Left ventricle myocardium superior (tissue), 1 donor: ENCODE results near the gene MIAT. TPM values are rescaled to one million over a fixed set of nuclear protein-coding genes. Genes with fewer than 3 reads are reported as not detected.

Experiments
- ATAC-seq: fragments of 200-7000 bp; cut with Tn5 transposase; one replicate; pipeline ENCODE4 v1.9.1; 2020; ENCODE audit warnings: mild to moderate bottlenecking, moderate library complexity
- DNase-seq: peaks from one replicate; pipeline ENCODE4 v3.0.0-alpha.2; 2020
- intact Hi-C: fragments of 100-400 bp; cut with micrococcal nuclease; formaldehyde crosslinking; loops from one replicate; pipeline ENCODE4 v1.11.0; 2022
- total RNA-seq: library from RNA; stranded (reverse); fragmentation: NEBNext Ultra II Directional; extraction: Animal tissue kit (Norgen Biotek cat#: 25700); gene quantifications from one replicate; pipeline ENCODE4 v1.2.1, GENCODE V29; 2021
- donor health status: DM: no; HTN: yes; CAD: no; lungs with severe emphysema.

The MIAT gene
- total RNA-seq, 1 donor from 2014 or later = 1.9 TPM

GRCh38 chr22:26629988-26630761, 27.2 kb upstream of the MIAT start:
- intact Hi-C loops = no loop called here
- DNase-seq = peak; percentile 42
- no peak for ATAC-seq

GRCh38 chr22:26631282-26631681, 26.1 kb upstream of the MIAT start:
- no peak for ATAC-seq
- intact Hi-C loops = no loop called here
- DNase-seq = no peak

DNA sequence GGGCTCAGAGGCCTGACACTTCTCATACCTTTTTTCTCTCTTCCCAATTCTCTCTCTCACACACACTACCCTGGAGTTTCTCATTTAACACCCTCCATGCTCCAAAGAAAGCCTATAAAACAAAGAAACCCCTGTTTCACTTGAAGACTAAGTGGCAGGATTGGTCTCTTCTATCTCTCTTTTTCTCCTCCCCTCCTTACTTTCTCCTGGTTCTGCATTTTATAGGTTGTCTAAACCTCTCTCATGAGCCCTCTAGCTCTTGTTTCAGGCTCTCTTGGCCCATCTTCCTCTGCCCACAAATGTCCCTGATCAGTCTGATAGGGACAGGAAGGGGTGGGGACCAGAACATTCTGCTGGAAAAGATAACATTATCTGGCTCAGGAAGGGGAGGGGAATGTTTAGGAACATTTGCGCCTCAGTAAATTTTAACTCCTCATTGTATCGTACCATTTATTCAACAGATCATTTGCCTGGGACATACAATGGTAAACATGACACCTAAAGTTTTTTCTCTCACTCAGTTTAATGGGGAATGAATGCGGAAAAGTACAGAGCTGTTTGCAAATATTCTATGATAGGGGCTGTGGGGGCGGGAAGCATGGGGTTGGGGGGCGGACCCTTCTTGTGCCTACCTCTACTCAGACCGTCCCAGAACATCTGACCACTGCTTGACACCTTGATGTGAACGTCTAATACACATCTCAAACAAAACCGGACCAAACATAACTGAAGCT, 24.8 kb upstream of the MIAT start:
- ATAC-seq = peak; percentile 78
- intact Hi-C loops = no loop called here
- DNase-seq = no peak

- no peak for ATAC-seq
- no peak for DNase-seq
- intact Hi-C loops = no loop called here
These were observed 23.2 kb upstream of the MIAT start for GRCh38 chr22:26634189-26634588.

- no peak for ATAC-seq
- intact Hi-C loops = no loop called here
- DNase-seq = no peak
These were observed 22.3 kb upstream of the MIAT start for GRCh38 chr22:26635117-26635516.

DNA sequence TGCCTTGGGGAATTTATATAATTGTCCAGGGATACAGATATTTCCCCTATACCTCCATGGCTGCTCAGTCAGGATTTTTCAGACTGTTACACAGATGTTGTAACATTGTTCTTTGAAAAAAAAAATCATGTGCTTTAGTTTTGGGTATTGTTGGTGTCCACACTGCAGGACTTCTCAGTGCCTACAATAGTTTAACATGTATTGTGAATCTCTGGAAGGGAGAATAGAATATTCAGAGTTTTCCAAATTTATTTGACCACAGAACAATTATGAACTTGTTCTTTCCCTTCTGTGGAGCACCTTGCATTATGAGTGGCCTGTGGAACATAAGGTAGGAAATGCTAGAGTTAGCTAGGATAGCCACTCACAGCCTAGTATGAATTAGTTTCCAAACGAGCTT, 21.1 kb upstream of the MIAT start:
- DNase-seq (no peak), ATAC-seq (no peak)
- intact Hi-C loops = no loop called here

DNA sequence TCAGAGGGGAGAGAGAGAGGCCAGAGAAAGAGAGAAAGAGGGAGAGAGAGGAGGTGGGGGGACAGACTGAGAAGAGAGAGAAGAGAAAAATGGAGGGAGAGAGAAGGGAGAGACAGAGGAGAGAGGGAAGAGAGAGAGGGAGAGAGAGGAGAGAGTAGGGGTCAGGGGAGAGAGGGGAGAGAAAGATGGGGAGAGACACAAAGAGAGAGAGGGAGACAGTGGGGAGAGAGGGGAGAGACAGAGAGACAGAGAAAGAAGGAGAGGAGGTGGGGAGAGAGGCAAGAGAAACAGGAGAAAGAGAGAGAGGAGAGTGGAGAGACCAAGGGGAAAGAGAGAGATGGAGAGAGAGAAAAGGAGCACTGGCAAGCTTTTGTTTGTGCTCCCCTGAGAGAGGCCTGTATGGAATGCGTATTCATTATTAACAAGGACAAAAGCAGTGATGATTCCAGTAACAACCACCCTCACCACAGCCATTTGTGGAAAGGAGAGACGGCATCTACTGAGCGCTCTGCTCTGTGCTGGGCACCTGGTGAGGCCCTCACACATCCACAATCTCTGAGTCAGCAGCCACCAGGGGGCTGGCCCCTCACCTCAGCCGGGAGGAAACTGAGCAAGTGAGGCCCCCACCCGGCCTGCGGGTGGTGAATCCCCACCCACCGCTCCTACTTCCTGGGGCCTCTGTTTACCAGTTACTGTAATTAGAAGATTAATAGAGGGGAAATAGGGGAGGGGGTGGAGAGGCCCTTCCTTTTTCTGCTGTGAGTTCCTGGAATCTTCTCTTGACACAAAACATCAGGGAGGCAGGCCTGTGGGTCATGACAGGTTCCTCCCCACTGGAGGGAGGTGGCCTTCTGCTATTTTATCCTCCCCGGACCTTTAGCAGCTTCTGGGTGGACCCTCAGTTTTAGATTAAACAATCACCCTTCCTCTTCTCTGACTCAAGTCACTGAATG, 14.6 kb upstream of the MIAT start:
- DNase-seq = peak; percentile 59
- intact Hi-C loops = no loop called here
- ATAC-seq = peak; percentile 43

DNA sequence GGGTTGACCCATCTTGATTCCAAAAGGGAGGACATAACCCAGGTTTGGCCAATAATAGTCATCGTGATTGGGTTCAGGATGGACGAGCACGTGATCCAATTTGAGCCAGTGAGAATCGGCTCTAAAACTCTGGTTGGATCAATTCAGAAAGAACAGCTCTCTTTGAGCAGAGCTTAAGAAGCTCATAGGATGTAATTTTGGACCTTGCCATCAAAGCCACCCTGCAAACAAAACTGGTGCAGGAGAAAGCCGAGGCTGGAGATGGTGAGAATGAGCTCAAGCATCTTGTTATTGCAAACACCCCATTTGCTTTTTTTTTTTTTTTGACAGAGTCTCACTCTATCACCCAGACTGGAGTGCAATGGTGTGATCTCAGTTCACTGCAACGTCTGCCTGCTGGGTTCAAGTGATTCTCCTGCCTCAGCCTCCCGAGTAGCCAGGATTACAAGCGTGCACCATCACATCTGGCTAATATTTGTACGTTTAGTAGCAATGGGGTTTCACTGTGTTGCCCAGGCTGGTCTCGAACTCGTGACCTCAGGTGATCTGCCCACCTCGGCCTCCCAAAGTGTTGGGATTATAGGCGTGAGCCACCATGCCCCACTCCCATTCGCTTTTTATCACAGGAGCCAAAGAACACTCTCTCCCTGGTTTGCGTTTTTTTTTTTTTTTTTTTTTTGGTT, 13.8 kb upstream of the MIAT start:
- ATAC-seq (no peak), DNase-seq (no peak)
- intact Hi-C loops = no loop called here

GRCh38 chr22:26646158-26646557, 11.2 kb upstream of the MIAT start:
- intact Hi-C loops = no loop called here
- ATAC-seq = no peak
- DNase-seq = no peak

DNA sequence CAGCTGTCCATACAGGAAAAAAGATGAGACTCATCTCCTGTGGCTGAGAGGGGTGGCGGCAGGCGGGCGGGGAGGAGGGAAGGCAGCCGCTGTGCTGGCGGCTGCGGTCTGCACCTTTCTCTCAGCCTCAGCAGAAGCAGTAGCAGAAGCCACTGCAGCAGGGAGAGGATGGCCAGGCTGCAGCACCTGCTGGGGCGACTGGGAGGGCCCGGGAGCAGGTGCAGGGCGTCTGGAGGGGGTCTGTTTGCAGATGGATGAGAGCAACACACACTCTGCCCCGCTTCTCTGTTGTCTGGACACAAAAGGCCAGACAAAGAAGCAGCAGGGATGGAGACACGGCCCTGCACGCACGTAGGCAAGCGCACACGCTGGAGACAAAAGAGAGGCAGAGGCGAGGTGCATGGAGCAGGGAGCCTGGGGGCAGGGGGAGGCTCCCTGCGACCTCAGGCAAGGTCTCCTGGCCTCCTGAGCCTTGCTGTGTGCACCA, 9.3 kb upstream of the MIAT start:
- DNase-seq (no peak), ATAC-seq (no peak)
- intact Hi-C loops = no loop called here

DNA sequence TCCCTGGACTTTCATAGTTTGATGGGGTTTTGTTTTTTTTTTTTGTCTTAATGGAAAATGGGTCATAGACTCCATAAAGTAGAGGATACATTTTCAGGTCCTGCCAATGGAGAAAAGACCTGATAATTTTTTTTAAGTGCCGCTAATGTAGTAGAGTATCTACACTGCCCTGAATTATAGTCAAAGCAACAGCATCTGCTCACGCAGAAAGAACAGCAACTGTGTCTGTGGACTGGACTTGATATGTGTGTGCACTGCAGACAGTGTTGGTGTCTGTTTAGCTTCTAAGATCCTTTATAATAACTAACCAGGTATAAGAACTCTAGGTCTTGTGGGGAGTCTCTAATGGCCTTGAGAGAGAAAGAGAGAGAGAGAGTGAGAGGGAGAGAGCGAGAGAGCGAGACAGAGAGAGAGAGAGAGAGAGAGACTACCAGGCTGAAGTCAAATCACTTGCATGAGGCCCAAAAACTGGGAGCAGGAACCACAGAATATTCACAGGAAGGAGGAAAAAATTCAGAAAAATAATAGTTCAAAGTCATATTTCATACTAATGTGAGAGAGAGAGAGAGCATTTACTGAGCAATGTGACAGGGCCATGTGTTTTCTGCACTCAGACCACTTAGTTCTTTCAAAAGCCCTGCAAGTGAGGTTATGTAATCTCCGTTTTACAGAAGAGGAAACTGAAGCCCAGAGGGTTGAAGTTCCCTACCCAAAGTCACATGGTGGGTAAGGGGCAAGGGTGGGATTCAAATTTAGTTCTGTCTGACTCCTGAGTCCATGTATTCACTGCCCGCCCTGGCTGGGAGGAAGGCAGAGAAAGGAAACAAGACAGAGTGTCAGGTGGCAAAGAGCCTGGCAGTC, 8.6 kb upstream of the MIAT start:
- ATAC-seq (no peak), DNase-seq (no peak)
- intact Hi-C loops = no loop called here

GRCh38 chr22:26650722-26651421, 6.5 kb upstream of the MIAT start:
- intact Hi-C loops = no loop called here
- ATAC-seq (no peak), DNase-seq (no peak)

DNA sequence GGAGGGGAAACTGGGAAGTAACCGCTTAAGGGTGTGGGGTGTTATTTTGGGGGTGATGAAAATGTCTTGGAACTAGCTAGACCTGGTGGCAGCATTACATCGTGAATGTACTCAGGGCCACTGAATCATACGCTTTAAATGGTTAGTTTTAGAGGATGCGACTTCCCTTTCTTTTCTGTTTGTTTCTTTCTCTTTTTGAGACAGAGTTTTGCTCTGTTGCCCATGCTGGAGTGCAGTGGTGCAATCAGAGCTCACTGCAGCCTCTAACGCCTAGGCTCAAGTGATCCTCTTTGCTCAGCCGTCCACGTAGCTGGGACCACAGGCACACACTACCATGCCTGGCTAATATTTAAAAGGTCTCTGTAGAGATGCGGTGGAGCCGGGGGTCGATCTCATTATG, 5.6 kb upstream of the MIAT start:
- intact Hi-C loops = no loop called here

DNA sequence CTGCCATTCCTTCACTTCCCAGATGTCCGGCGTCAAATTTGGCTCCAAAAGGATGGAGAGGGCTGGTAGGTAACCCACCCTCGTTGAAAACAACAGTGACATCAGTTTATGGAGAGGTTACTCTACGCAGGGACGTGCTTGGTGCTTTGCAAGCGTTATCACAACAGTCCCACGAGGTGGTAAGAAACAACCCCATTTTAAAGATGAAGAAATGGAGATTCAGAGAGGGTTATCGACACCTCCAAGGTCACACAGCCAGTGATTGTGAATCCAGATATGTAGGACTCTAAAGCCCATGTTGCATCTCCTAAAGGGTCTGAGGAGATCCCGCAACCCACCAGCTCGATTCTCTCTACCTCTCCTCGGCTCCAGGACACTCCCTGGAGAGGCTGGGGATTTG, 773 bp downstream of the MIAT start:
- DNase-seq (no peak), ATAC-seq (no peak)
- intact Hi-C loops = no loop called here

More for the DNA sequence above, 5.6 kb upstream of the MIAT start:
- ATAC-seq (no peak), DNase-seq (no peak)

- intact Hi-C loops = no loop called here
- ATAC-seq (peak; percentile 50), DNase-seq (no peak)
These were observed 1.5 kb downstream of the MIAT start for GRCh38 chr22:26658671-26659478.

GRCh38 chr22:26660356-26660755, 3.0 kb downstream of the MIAT start:
- DNase-seq (no peak), ATAC-seq (no peak)
- intact Hi-C loops = no loop called here
